Right lobe of liver (tissue), 4 donors: ENCODE measurements around the gene DDX24.

Experiments used
- CTCF ChIP-seq, 4 donors: fragments of 200-600 bp in 3 of 4; fragments of 450-650 bp in 1 of 4; IDR thresholded peaks; one replicate each; pipeline versions ENCODE4 v1.5.1 to v1.8.0; 2016 to 2022; ENCODE audit warnings: antibody characterized with exemption in 4 of 4, mild to moderate bottlenecking in 2 of 4
- POLR2A ChIP-seq: fragments of 450-650 bp; IDR thresholded peaks from one replicate; pipeline ENCODE4 v1.6.1; 2017; ENCODE audit warnings: antibody characterized with exemption, mild to moderate bottlenecking
- donor health status: DM: no; HTN: no; CAD: no.
- donor health status: DM: no; HTN: no; CAD: no.
- donor health status: DM: no; HTN: yes; CAD: no.

- no peak for TF ChIP-seq CTCF (IDR thresholded peaks at IDR 0.05)
- TF ChIP-seq POLR2A, result no peak
Observed at GRCh38 chr14:94077111-94077821, 3.7 kb downstream of the DDX24 start.
